Activated effector memory CD4-positive, alpha-beta T cell treated with Interleukin-2 at 50 U/mL for 16 hours (primary cell): ENCODE measurements around the gene ADAMTS4.
"Not testable (repeated sequence)": the region's sequence is repeated elsewhere in the genome, so short reads cannot be mapped to it uniquely, and the experiment has no call there.

Experiments used
- DNase-seq: peaks from one replicate; pipeline ENCODE4 v3.0.0-alpha.2; 2020

The ADAMTS4 gene

GRCh38 chr1:161198897-161199431 is at the start of gene ADAMTS4:
ADAMTS4 (minus strand) TSS chr1:161199054; CDS start chr1:161198627, 427 bp downstream.
- DNase-seq = no peak

GRCh38 chr1:161244888-161245287 is 46.0 kb upstream of the ADAMTS4 start:
- DNase-seq = no peak

GRCh38 chr1:161242313-161242712 is 43.5 kb upstream of the ADAMTS4 start:
- no peak for DNase-seq

DNA sequence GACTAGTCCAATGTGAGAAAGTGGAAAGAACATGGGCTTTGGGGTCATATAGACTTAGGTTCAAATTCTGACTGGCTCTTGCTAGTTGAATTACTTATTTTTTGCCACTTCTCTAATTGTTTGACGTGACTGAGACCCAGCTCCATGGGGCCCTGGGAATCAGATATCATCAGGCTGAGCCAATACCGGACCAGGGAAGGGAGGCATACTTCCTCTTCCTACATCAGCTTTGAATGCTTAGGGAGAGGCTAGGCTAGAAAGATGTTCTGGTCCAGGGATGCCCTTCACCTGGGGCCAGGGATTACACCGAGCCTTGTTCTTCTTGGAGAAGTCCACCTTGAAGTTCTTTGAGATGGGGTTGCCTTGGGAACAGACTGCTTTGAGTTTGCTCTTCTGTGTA is 42.8 kb upstream of the ADAMTS4 start:
- no peak for DNase-seq

DNA sequence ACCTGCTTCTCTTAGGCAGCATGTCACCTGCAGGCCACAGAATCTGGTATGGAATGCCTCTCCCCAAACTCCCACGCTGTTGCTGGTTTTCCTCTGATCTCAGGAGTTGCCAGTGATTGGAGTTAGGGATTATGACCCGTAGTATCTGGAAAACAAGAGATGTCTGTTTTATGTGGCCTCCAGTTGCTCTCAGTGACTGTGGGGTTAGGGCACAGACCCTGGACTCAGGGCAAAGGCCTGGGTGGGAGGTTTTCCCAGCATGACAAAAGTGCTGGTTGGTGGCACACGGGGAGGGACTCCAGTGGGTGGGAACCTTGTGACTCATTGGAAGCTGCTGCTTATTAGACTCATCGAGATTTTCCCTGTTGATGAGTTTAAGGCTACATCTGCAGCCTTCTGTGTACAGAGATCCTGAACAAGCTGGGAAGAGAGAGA is 39.2 kb upstream of the ADAMTS4 start, which contains the start of gene NR1I3:
NR1I3 (minus strand) TSS at position 165 of the 435 bp plus-strand sequence. CDS start 1,638 bp downstream, outside the sequence.
- no peak for DNase-seq

DNA sequence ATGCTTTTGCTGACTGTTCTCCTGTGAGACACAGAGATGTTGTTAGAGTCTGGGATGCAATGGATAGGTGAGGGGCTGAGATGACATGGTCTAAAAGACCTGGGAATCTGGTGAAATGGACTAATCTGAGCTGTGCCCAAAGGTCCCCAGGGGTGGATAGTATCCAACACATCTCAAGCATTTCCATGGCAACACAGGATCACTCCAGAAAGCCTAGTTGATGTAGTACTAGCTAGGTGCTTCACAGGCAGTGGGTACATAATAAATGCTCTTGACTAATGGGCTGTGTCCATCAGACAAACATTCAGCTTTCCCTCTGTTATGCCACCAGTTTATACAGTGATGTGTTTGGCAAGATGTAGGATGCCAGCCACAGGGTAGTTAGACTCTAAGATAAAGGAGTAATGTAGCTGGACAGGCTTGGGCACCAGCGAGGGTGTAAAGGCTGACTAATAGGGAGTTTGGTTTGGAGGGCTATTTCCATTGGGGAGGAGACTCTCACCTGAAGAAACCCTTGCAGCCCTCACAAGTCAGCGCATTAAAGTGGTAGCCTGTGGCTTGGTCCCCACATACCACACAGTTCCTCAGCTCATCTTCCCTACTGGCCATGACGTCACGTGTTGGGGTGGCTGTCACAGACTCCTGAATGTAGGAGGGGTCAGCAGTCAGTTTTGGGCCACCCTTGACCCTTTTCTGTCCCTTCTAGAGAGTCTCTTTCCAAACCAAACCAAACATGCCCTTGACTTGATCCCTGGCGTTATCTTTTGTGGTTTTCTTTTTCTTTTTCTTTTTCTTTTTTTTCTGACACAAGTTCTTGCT is 37.3 kb upstream of the ADAMTS4 start:
- DNase-seq = no peak

GRCh38 chr1:161233102-161233501 is 34.2 kb upstream of the ADAMTS4 start:
- DNase-seq = no peak

DNA sequence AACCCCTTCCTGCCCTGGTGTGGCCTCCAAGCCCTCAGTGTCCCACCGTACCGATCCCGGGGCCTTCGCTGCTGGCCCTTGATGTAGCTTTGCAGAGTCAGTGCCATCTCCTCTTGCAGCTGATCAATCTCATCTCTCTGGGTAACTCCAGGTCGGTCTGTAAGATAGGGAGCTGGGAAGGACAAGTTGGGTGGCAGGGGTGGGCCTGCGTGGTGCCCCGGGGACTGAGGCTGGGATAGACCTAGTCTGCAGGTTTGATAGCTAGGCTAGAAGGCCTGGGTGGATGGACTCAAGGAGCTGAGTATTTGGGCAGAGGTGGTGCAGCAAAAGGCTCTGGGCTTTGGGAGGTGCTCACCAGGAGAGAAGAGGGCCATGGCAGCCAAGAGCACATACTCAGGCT is 31.9 kb upstream of the ADAMTS4 start:
- DNase-seq = no peak

DNA sequence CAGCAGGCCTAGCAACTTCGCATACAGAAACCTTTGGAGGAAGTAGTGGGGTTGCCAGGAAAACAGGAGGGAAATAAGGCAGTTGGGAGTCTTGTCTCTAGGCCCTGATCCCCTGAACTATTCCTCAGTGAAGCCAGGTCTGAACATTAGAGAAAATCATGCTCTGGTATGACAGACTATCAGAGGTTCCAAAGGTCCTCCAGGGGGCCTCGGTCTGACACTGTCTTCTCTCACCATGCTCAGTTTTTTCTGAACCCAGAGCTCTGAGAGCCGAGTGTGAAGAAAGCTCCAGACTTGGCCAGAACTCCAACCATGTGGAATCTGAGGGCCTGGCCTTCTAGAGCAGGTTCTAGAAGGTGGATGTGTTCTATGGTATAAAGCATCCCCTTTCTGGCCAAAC is 31.0 kb upstream of the ADAMTS4 start:
- DNase-seq = no peak

DNA sequence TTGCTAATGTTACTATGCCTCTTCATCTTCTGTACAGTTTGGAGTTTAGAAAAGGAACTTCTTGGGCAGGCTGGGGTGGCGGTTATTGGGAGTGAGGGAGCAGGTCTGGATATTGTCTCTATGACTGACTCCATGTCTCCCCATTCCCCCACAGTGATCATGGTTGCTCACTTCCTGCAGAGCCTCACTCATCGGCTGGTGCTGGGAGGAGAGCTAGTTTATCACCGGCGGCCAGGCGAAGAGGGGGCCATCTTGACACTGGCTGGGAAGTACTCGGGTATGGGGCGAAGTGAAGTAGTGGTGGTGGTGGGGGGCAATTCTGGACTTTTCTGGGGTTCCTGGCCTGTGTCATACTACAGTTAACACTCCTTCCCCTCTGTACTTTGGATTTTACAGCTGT is 29.2 kb upstream of the ADAMTS4 start:
- no peak for DNase-seq

DNA sequence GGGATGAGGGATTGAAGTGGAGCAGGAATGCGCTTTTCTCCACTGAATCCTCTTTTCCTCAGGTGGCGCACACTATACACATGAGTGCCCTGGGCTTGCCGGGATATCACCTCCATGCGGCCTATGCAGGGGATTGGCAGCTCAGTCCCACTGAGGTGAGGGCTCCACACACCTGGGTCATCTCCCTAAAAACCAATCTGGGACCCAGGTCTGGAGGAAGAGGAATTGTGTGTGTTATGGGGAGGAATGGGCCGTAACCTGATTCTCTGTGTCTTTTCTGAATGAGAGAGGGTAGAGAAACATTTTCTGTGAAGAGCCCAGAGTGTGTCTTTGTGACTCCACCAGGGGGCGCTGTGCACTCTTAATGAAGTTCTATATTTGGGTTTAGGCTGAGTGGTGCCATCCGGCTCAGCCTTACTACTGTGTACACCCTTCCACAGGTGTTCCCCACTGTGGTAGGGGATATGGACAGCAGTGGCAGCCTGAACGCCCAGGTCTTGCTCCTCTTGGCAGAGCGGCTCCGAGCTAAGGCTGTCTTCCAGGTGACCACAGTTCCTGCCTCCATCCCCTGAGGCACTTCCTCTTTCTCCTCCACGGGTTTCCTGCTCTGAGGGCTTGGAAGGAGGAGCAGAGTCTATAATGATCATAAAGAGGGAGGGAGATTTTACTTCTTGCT is 28.5 kb upstream of the ADAMTS4 start:
- DNase-seq = peak; percentile 77

DNA sequence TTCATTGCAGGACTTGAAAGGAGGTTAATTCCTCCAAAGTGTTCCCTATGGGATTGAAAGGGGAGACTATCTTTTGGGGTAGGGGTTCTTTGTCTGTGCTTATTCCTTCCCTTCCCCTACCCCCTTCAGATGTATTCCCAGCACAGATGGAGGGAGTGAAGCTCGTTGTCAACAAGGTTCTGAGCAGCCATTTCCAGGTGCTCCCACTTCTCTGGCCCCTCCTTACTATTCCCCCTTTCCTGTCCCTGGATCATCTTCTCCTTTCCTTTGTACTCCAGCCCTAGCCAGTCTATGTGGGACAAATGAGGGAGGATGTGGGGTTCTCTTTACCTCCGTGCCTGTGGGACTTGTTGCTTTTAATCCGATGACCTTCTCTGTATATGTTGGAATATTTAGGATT is 27.9 kb upstream of the ADAMTS4 start:
- DNase-seq = no peak

DNA sequence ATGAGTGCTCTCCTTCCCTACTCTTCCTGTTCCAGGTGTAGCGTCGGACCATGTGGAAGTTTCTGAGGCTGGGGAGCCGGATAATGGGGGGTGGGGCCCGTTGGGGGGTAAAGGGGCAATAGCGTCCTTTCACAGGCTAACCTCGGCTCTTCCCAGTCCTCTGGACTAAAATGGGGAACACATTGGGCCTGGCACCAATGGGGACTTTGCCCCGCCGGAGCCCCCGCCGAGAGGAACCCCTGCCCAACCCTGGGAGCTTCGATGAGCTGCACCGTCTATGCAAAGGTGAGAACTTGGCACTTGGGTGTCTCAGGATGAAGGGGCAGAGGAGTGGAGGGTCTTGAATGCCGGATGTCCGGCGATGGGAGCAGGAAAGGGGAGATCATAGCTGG is 27.5 kb upstream of the ADAMTS4 start:
- DNase-seq = no peak

GRCh38 chr1:161225534-161226319 is 26.9 kb upstream of the ADAMTS4 start, which contains the start of gene TOMM40L:
TOMM40L (plus strand) TSS chr1:161226060; CDS start chr1:161226490, 430 bp downstream.
- DNase-seq = peak; percentile 80

GRCh38 chr1:161225178-161225533 is 26.3 kb upstream of the ADAMTS4 start:
- DNase-seq = no peak

GRCh38 chr1:161224695-161225087 is 25.8 kb upstream of the ADAMTS4 start:
- DNase-seq = not testable (repeated sequence)

DNA sequence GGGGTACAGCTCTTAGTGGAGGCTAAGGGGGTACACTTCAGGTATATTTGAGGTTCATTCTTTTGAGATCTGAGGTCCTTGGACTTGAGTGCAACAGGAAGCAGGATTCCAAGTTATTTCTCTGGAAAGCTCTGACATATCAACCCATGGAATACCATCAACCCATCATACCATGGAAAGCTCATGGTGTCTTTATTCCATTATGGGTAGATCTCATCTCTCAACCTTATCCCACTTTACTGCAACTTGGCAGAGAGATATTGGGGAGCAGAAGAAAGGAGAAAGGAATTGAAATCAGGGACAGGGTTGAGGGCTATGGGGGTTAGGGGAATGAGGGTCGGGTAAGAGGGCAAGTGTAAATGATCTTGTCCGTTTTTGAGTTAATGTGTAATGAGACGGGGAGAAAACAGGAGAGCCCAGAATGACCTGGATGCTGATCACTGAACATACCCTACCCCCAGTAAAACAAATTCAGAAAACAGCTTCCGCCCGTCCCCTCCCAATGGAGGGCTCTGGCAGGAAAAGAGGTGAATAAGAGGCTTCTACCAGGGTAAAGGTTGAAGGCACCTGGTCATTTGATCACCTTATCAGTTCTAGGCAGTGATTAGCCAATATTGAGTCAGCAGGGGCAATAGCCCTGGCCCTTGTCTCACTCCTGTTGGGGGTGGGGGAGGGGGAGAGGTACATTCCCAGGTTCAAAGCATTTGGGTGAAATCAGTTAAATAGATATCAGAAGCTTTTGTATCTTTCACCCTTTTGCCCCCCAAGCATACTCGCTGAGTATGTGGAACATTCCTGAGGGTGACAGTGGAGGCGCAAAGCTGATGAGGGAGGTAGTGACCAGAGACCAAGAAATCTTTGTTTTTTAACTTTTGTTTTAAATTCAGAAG is 25.2 kb upstream of the ADAMTS4 start:
- DNase-seq = no peak

GRCh38 chr1:161222175-161223019 is 23.5 kb upstream of the ADAMTS4 start:
- DNase-seq = no peak

GRCh38 chr1:161220002-161220401 is 21.1 kb upstream of the ADAMTS4 start:
- no peak for DNase-seq

DNA sequence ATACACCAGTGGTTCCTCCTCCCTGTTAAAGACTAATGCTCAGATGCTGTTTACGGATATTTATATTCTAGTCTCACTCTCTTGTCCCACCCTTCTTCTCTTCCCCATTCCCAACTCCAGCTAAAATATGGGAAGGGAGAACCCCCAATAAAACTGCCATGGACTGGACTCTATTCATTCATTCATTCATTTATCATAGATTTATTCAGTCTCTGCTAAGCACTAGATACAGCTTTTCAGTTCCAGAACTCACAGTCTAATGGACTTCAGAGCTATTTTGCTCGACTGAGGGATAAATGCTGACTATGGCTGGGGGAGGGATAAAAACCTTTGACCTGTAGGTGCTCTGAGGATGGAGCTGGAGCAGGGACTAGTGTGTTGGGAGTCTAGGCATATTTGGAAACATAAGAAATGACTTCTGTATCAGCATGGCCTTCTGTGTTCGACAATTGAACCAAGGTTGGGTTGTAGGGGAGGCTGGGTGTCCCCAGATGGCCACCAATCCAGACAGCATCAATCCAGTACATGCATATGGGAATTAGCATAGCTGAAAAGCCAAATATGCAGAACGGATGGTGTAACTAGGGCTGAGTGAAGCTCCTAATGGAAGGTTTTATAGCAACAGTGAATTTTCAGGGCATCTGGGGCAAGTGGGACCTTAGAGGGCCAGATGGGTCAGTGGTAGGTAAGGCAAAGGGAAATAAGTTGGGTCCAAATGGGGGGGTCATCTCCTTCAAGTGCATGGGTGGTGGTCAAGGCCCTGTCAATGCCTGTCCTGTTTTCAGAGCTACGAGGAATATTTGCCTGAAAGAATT is 20.4 kb upstream of the ADAMTS4 start:
- no peak for DNase-seq
